Measurements from ENCODE around the gene DENND1A. TPM values are rescaled to one million over a fixed set of nuclear protein-coding genes. Genes with fewer than 3 reads are reported as not detected.

DENND1A gene
- total RNA-seq, 2 donors from 2014 or later, result 18.9 to 26.8 TPM

DNA sequence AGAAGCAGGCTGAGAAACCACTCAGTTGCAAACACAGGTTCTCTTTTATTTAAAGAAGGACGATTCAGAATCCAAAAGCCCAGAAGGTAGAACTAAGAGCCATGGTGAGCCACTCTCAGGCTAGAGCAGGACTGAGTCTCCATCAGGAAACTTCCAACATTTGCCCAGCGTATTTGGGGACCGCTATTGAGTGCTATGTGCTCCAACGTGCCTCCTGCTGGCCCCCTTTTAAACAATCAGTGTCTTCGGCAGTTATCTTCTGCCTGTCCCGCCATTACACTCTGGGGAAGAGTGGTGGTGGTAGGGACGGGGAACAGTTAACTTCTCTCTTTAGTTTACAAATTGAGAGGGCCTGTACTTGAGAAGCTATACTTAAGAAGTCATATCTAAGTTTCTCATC, 78.1 kb downstream of the DENND1A start:
- Histone ChIP-seq H3K27me3 (replicated peaks; ENCODE audit: insufficient read depth) (no peaks in the 10 kb centered on the region), H3K4me3 (no peak overlapping the region), H3K27ac (no peak overlapping the region), H3K36me3 (no peaks in the 10 kb centered on the region), H3K9me3 (no peaks in the 10 kb centered on the region), H3K4me1 (replicated peaks) (no peaks in the 10 kb centered on the region)
- TF ChIP-seq POLR2AphosphoS5 (IDR thresholded peaks at IDR 0.05), result no peak
- WGBS, result 85% methylated on average over 7 of the region's 7 CpGs
- intact Hi-C loops (cut with DNase I), result no loop called here
- no peak for DNase-seq (ENCODE audit: low spot score)

- 97% methylated on average over 3 of the region's 3 CpGs for WGBS
- Histone ChIP-seq H3K27me3 (replicated peaks; ENCODE audit: insufficient read depth) (no peaks in the 10 kb centered on the region), H3K9me3 (no peaks in the 10 kb centered on the region), H3K4me3 (no peak overlapping the region), H3K27ac (no peak overlapping the region), H3K36me3 (no peaks in the 10 kb centered on the region), H3K4me1 (replicated peaks) (no peaks in the 10 kb centered on the region)
- DNase-seq (ENCODE audit: low spot score), result no peak
- intact Hi-C loops (cut with DNase I), result no loop called here
- no peak for TF ChIP-seq CTCF (IDR thresholded peaks at IDR 0.05)
- no peak for TF ChIP-seq POLR2A (IDR thresholded peaks at IDR 0.05)
- no peak for TF ChIP-seq POLR2AphosphoS5 (IDR thresholded peaks at IDR 0.05)
These were observed 81.4 kb downstream of the DENND1A start for GRCh38 chr9:123848447-123849085.

DNA sequence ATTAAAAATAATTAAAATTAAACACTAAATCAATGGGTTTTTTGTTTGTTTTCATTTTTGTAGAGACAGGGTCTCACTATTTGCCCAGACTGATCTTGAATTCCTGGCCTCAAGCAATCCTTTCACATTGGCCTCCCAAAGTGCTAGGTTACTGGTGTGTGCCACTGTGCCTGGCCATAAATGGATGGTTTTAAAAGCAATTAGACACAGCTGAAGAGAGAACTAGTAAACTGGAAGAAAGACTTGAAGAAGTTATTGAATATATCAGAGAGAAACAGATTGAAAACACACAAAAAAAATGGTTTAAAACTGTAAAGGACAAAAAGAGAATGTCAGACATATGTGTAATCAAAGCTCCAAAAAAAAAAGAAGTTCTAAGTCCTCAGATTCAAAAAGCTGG, 83.0 kb downstream of the DENND1A start:
- no peak overlapping the region for H3K27ac ChIP-seq
- H3K4me3 ChIP-seq, result no peak overlapping the region
- H3K4me1 ChIP-seq (replicated peaks), result no peaks in the 10 kb centered on the region
- H3K36me3 ChIP-seq, result no peaks in the 10 kb centered on the region
- TF ChIP-seq POLR2AphosphoS5 (IDR thresholded peaks at IDR 0.05) (no peak), POLR2A (IDR thresholded peaks at IDR 0.05) (no peak), CTCF (IDR thresholded peaks at IDR 0.05) (no peak)
- no peaks in the 10 kb centered on the region for H3K27me3 ChIP-seq (replicated peaks; ENCODE audit: insufficient read depth)
- no peak for DNase-seq (ENCODE audit: low spot score)
- intact Hi-C loops (cut with DNase I), result no loop called here
- H3K9me3 ChIP-seq, result no peaks in the 10 kb centered on the region

DNA sequence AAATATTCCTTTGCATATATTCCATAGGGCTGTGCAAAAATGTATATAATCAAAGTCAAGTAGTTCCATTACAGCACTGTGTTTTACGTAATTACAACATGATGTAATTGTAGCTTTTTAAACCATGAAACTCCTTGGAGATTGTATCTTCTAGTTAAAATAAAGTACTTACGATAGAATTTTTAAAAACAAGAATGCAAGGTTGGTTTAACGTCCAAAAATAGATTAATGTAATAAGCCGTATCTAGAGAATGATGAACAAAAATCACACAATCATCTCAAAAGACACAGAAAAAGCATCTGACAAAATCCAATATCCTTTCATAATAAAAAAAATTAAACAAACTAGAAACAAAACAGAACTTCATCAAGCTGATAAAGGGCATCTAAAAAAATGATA, 86.2 kb downstream of the DENND1A start:
- Histone ChIP-seq H3K4me3 (no peak overlapping the region), H3K27me3 (replicated peaks; ENCODE audit: insufficient read depth) (no peaks in the 10 kb centered on the region), H3K36me3 (no peaks in the 10 kb centered on the region), H3K4me1 (replicated peaks) (no peaks in the 10 kb centered on the region), H3K27ac (no peak overlapping the region), H3K9me3 (no peaks in the 10 kb centered on the region)
- WGBS, result 96% methylated on average over 4 of the region's 4 CpGs
- no peak for TF ChIP-seq CTCF (IDR thresholded peaks at IDR 0.05)
- TF ChIP-seq POLR2AphosphoS5 (IDR thresholded peaks at IDR 0.05), result no peak
- TF ChIP-seq POLR2A (IDR thresholded peaks at IDR 0.05), result no peak
- intact Hi-C loops (cut with DNase I), result no loop called here
- DNase-seq (ENCODE audit: low spot score), result no peak

- Histone ChIP-seq H3K27me3 (replicated peaks; ENCODE audit: insufficient read depth) (no peaks in the 10 kb centered on the region), H3K4me1 (replicated peaks) (no peaks in the 10 kb centered on the region), H3K36me3 (no peaks in the 10 kb centered on the region), H3K27ac (no peak overlapping the region), H3K4me3 (no peak overlapping the region), H3K9me3 (no peaks in the 10 kb centered on the region)
- DNase-seq (ENCODE audit: low spot score), result no peak
- TF ChIP-seq CTCF (IDR thresholded peaks at IDR 0.05), result no peak
- no peak for TF ChIP-seq POLR2AphosphoS5 (IDR thresholded peaks at IDR 0.05)
- TF ChIP-seq POLR2A (IDR thresholded peaks at IDR 0.05), result no peak
- WGBS, result 77% methylated on average over 1 of the region's 1 CpG
- intact Hi-C loops (cut with DNase I), result no loop called here
These were observed 94.1 kb downstream of the DENND1A start for GRCh38 chr9:123835821-123836220.
